Small intestine (tissue), 7 donors: ENCODE measurements around the gene FBXO27. TPM values are rescaled to one million over a fixed set of nuclear protein-coding genes. Genes with fewer than 3 reads are reported as not detected.
"Not testable (repeated sequence)": the region's sequence is repeated elsewhere in the genome, so short reads cannot be mapped to it uniquely, and the experiment has no call there.

ENCODE experiments used
- DNase-seq, 2 donors: peaks; one replicate each; pipeline versions ENCODE4 v3.0.0 to v3.0.0-alpha.2; 2013
- FAIRE-seq: peaks from 2 replicates; lab custom pipeline; 2012; peaks lifted over from hg19 to GRCh38; lab: Jason Lieb, UNC
- H3K27ac ChIP-seq, 3 donors: one replicate each; pipeline ENCODE4 v1.5.1; 2013; ENCODE audit warnings: low read length in 2 of 3, mild to moderate bottlenecking in 2 of 3, control low read depth in 1 of 3, inconsistent platforms in 1 of 3, low read depth in 1 of 3, moderate library complexity in 1 of 3
- H3K27me3 ChIP-seq, 3 donors: one replicate each; pipeline ENCODE4 v1.6.1; 2013; ENCODE audit warnings: low read length in 3 of 3, inconsistent platforms in 1 of 3; ENCODE audit not compliant: control insufficient read depth in 3 of 3, insufficient read depth in 3 of 3
- H3K36me3 ChIP-seq, 3 donors: one replicate each; pipeline ENCODE4 v1.6.1; 2013; ENCODE audit warnings: low read length in 3 of 3, inconsistent platforms in 1 of 3, low read depth in 1 of 3, mild to moderate bottlenecking in 1 of 3, moderate library complexity in 1 of 3; ENCODE audit not compliant: control insufficient read depth in 3 of 3, insufficient read depth in 2 of 3
- H3K4me1 ChIP-seq, 3 donors: one replicate each; pipeline ENCODE4 v1.6.1; 2013; ENCODE audit warnings: low read length in 2 of 3, inconsistent platforms in 1 of 3, low read depth in 1 of 3, mild to moderate bottlenecking in 1 of 3, moderate library complexity in 1 of 3; ENCODE audit not compliant: control insufficient read depth in 3 of 3, insufficient read depth in 2 of 3
- H3K4me3 ChIP-seq, 3 donors: one replicate each; pipeline ENCODE4 v1.5.1; 2013; ENCODE audit warnings: low read length in 3 of 3, control low read depth in 1 of 3, inconsistent platforms in 1 of 3, low read depth in 1 of 3, mild to moderate bottlenecking in 1 of 3, moderate library complexity in 1 of 3
- H3K9me3 ChIP-seq, 2 donors: one replicate each; pipeline ENCODE4 v1.6.1; 2013; ENCODE audit warnings: low read depth in 1 of 2, low read length in 1 of 2; ENCODE audit not compliant: control insufficient read depth in 2 of 2, insufficient read depth in 1 of 2
- WGBS, 3 donors: extraction: QIAGEN DNeasy Blood & Tissue Kit; methylation state at CpG; one replicate each; pipeline ENCODE4 v1.1.7; 2013; 5-methylcytosine and 5-hydroxymethylcytosine counted together
- polyA plus RNA-seq, 4 donors: library from polyadenylated mRNA; stranded (reverse) in 3 of 4; unstranded in 1 of 4; fragments of 200-250 nt in 3 of 4; fragments of 120-200 nt in 1 of 4; gene quantifications; one replicate each; pipeline versions ENCODE4 v1.2.1 to v1.2.3, GENCODE V29; 2013
- donor health status: healthy with polysubstance abuse.
- donor health status: control.
- donor health status: control.
- donor health status: Bipolar disorder and iron deficiency.
- donor health status: healthy.

The FBXO27 gene
- polyA plus RNA-seq, 4 donors = 1.9 to 16.6 (median 4.1) TPM

DNA sequence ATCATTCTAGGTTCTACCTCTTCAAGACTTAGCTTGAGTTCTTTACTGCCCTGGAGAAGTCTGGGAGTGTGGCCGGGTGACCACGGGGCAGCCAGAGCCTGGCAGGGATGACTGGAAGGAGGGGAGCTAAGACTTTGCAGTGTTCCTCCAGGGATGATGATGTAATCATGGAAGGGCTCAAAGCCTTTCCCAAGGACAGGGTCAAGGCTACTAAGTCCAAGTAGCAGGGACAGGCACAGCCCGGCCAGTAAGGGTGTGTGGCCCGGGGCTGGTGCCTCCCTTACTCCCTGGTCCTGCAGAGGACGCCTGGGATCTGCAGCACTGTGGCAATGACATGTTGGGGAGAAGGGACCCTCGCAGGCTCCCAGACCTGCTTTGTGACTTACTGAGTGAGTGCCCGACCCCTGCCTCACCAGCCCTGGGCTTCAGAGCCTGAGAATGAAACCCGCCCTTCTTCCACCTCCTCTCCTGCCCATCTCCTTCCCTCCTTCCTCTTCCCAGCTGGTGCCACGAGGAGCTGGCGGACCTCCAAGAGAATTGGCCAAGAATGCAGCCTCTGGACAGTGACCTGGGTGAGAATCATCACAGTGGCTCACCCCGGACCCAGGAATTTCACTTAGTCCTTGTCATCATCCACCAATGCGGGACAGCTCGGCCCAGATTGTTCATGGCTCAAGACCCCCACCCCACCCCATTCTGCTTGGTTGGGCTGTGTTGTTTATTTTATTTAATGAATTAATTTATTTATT, 41.2 kb downstream of the FBXO27 start:
- H3K36me3 ChIP-seq = no peaks in the 10 kb centered on the region
- no peak overlapping the region for H3K4me3 ChIP-seq
- peaks cover 0 to 6% (median 0%) of the 10 kb centered on the region in 3 donors for H3K4me1 ChIP-seq
- H3K9me3 ChIP-seq = peaks cover 0 to 9% of the 10 kb centered on the region in 2 donors
- no peaks in the 10 kb centered on the region for H3K27me3 ChIP-seq
- 68% methylated on average over 11 to 13 of the region's 13 CpGs for WGBS, 3 donors
- H3K27ac ChIP-seq = no peak overlapping the region
- DNase-seq = no peak
- FAIRE-seq = no peak

DNA sequence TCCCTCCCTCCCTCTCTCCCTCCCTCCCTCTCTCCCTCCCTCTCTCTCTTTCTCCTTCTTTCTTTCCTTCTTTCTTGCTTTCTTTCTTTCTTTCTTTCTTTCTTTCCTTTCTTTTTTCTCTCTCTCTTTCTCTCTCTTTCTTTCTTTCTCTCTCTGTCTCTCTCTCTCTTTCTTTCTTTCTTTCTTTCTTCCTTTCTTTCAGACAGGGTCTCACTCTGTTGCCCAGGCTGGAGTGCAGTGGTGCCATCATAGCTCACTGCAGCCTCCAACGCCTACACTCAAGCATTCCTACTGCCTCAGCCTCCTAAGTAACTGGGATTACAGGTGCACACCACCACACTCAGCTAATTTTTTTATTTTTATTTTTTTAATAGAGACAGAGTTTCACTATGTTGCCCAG, 42.7 kb downstream of the FBXO27 start:
- H3K9me3 ChIP-seq = peaks cover 0 to 11% of the 10 kb centered on the region in 2 donors
- WGBS, 3 donors = 70 to 92% (median 71%) methylated on average over 1 of the region's 1 CpG
- not testable (repeated sequence) for H3K4me1 ChIP-seq, H3K27me3 ChIP-seq, H3K36me3 ChIP-seq, FAIRE-seq, H3K4me3 ChIP-seq, DNase-seq, H3K27ac ChIP-seq

DNA sequence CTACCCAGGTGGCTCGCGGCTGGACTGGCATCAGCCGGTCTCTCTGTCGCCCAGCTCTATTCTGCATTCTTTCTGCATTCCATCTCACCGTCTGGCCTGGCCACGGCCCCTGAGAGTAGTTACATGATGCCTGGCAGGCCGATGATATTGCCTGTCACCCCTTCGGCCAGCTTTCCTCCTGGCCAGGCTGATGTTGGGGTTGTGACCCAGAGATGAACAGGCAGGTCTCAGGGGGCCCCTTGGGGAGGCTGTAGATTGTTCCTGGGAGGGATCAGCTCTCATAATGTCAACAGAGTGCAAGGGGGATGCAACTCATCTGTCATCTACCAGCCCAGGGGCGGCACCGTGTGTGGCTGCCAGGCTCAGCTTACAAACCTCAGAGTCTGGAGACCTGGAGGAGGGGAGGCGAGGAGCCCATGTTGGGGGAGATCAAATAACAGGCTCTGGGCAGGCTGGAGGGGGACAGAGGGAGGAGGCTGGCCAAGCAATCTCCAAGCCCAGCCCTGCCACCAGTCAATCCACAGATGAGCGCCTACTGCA, 43.2 kb downstream of the FBXO27 start:
- H3K4me3 ChIP-seq = no peak overlapping the region
- FAIRE-seq (no peak), DNase-seq (no peak)
- no peaks in the 10 kb centered on the region for H3K4me1 ChIP-seq
- 49 to 65% (median 61%) methylated on average over 12 of the region's 12 CpGs for WGBS, 3 donors
- no peak overlapping the region for H3K27ac ChIP-seq
- H3K36me3 ChIP-seq = no peaks in the 10 kb centered on the region
- H3K27me3 ChIP-seq = no peaks in the 10 kb centered on the region
- peaks cover 0 to 11% of the 10 kb centered on the region in 2 donors for H3K9me3 ChIP-seq

DNA sequence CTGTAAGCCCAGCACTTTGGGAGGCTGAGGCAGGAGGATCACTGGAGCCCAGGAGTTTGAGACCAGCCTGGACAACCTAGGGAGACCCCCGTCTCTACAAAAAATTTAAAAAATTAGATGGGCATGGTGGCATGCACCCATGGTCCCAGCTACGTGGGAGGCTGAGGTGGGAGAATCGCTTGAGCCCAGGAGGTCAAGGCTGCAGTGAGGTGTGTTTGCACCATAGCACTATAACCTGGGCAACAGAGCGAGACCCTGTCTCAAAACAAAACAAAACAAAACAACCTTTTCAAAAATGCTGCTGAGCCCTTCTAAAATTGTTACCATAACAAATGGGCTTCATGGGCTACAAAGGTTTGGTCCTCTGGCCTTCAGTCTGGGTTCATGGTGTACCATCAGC, 43.7 kb downstream of the FBXO27 start:
- H3K9me3 ChIP-seq = peaks cover 0 to 11% of the 10 kb centered on the region in 2 donors
- FAIRE-seq, DNase-seq, H3K27me3 ChIP-seq, H3K4me3 ChIP-seq, H3K27ac ChIP-seq, H3K4me1 ChIP-seq, H3K36me3 ChIP-seq: not testable (repeated sequence)
- WGBS, 3 donors = 86 to 94% (median 92%) methylated on average over 4 of the region's 4 CpGs

GRCh38 chr19:38987745-38988144, 44.6 kb downstream of the FBXO27 start:
- FAIRE-seq, H3K4me3 ChIP-seq, H3K4me1 ChIP-seq, H3K27ac ChIP-seq, H3K27me3 ChIP-seq, H3K36me3 ChIP-seq, DNase-seq, H3K9me3 ChIP-seq: not testable (repeated sequence)
- WGBS, 3 donors = 81 to 85% (median 84%) methylated on average over 6 of the region's 6 CpGs

GRCh38 chr19:38985262-38985661, 47.1 kb downstream of the FBXO27 start:
- no peaks in the 10 kb centered on the region for H3K4me1 ChIP-seq
- H3K4me3 ChIP-seq = no peak overlapping the region
- H3K27me3 ChIP-seq = no peaks in the 10 kb centered on the region
- peaks cover 0 to 16% of the 10 kb centered on the region in 2 donors for H3K9me3 ChIP-seq
- FAIRE-seq (no peak), DNase-seq (no peak)
- WGBS, 3 donors = 78 to 87% (median 78%) methylated on average over 1 of the region's 1 CpG
- no peaks in the 10 kb centered on the region for H3K36me3 ChIP-seq
- H3K27ac ChIP-seq = no peak overlapping the region

- Histone ChIP-seq H3K36me3 (no peaks in the 10 kb centered on the region), H3K27ac (no peak overlapping the region), H3K4me3 (no peak overlapping the region), H3K27me3 (peaks cover 0 to 3% (median 0%) of the 10 kb centered on the region in 3 donors), H3K4me1 (peaks cover 0 to 21% (median 3%) of the 10 kb centered on the region in 3 donors), H3K9me3 (peaks cover 0 to 16% of the 10 kb centered on the region in 2 donors)
- DNase-seq (no peak), FAIRE-seq (no peak)
- WGBS, 3 donors = 92 to 98% (median 94%) methylated on average over 10 of the region's 10 CpGs
Observed at GRCh38 chr19:38980583-38981374, 51.6 kb downstream of the FBXO27 start.

DNA sequence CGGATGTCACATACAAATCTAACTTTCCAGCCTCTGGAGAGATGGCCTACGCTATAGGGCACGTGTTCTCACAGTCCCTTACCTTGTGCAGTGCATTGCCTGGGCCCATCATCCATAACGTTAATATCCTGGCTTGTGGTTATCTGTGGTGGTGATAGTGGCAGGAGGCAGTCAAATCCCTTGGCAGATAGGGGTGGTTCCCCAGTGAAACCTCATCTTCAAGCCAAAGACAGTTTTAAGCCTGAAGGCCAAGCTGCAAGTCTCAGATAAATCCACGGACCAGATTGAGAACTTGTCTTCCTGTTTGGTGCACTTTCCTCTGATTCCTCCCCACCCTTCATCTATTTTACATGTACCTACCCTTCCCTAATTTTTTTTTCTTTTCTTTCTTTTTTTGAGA, 52.5 kb downstream of the FBXO27 start:
- FAIRE-seq = no peak
- 80 to 85% (median 84%) methylated on average over 5 of the region's 5 CpGs for WGBS, 3 donors
- H3K4me3 ChIP-seq = no peak overlapping the region
- H3K36me3 ChIP-seq = no peaks in the 10 kb centered on the region
- H3K4me1 ChIP-seq = peaks cover 0 to 21% (median 5%) of the 10 kb centered on the region in 3 donors
- H3K27ac ChIP-seq = no peak overlapping the region
- H3K9me3 ChIP-seq = peaks cover 0 to 11% of the 10 kb centered on the region in 2 donors
- DNase-seq = no peak
- peaks cover 0 to 3% (median 0%) of the 10 kb centered on the region in 3 donors for H3K27me3 ChIP-seq
